GM19023 (cell line): ENCODE results near the gene TGFB2.

Experiments
- ATAC-seq: cut with Tn5 transposase; IDR thresholded peaks from one replicate; pipeline ENCODE4 v1.9.1; 2021; ENCODE audit warnings: mild to moderate bottlenecking, moderate library complexity; ENCODE audit not compliant: unreplicated experiment

The TGFB2 gene

GRCh38 chr1:218459878-218460711 lies 115.0 kb downstream of the TGFB2 start:
- no peak for ATAC-seq

- no peak for ATAC-seq
These were observed 116.2 kb downstream of the TGFB2 start for GRCh38 chr1:218461351-218461750.

GRCh38 chr1:218462116-218462515 lies 117.0 kb downstream of the TGFB2 start:
- ATAC-seq: no peak

GRCh38 chr1:218462587-218462986 lies 117.5 kb downstream of the TGFB2 start:
- no peak for ATAC-seq

- no peak for ATAC-seq
These were observed 118.3 kb downstream of the TGFB2 start for GRCh38 chr1:218463194-218464156.

- no peak for ATAC-seq
These were observed 119.7 kb downstream of the TGFB2 start for GRCh38 chr1:218464871-218465270.

- ATAC-seq: no peak
These were observed 121.3 kb downstream of the TGFB2 start for GRCh38 chr1:218466341-218467010.

GRCh38 chr1:218467101-218468072 lies 122.3 kb downstream of the TGFB2 start:
- no peak for ATAC-seq

GRCh38 chr1:218468711-218469110 lies 123.6 kb downstream of the TGFB2 start:
- no peak for ATAC-seq

GRCh38 chr1:218472885-218473284 lies 127.7 kb downstream of the TGFB2 start:
- no peak for ATAC-seq

GRCh38 chr1:218473522-218473921 lies 128.4 kb downstream of the TGFB2 start:
- no peak for ATAC-seq

- no peak for ATAC-seq
These were observed 129.0 kb downstream of the TGFB2 start for GRCh38 chr1:218474128-218474527.

- ATAC-seq: no peak
These were observed 130.1 kb downstream of the TGFB2 start for GRCh38 chr1:218475275-218475674.

- ATAC-seq: no peak
These were observed 130.6 kb downstream of the TGFB2 start for GRCh38 chr1:218475699-218476098.

GRCh38 chr1:218476385-218476784 lies 131.2 kb downstream of the TGFB2 start:
- no peak for ATAC-seq

GRCh38 chr1:218478336-218478735 lies 133.2 kb downstream of the TGFB2 start:
- no peak for ATAC-seq

- no peak for ATAC-seq
These were observed 134.4 kb downstream of the TGFB2 start for GRCh38 chr1:218479436-218480115.

GRCh38 chr1:218480137-218480536 lies 135.0 kb downstream of the TGFB2 start:
- no peak for ATAC-seq

GRCh38 chr1:218480588-218481099 lies 135.5 kb downstream of the TGFB2 start:
- ATAC-seq: no peak
